Panc1 (cell line): ENCODE results near the gene SRC.

Source experiments
- CTCF ChIP-seq: fragments of 450-650 bp; IDR thresholded peaks from 2 replicates; pipeline ENCODE4 v1.5.1; 2017; ENCODE audit warnings: mild to moderate bottlenecking
- POLR2AphosphoS5 ChIP-seq: IDR thresholded peaks from 2 replicates; pipeline ENCODE4 v1.6.1; 2012; ENCODE audit warnings: mild to moderate bottlenecking, low read depth, low read length, moderate library complexity
- REST ChIP-seq, 2 experiments: IDR thresholded peaks; 2 replicates each; pipeline ENCODE4 v1.6.1; 2011 to 2012; ENCODE audit warnings: low read depth in 2 of 2, control low read depth in 1 of 2, low read length in 1 of 2, mild to moderate bottlenecking in 1 of 2, moderate library complexity in 1 of 2; ENCODE audit not compliant: insufficient read depth in 1 of 2

GRCh38 chr20:37308086-37309050 is 37.6 kb upstream of the SRC start:
- TF ChIP-seq CTCF, result no peak
- no peak for TF ChIP-seq POLR2AphosphoS5
- no peak for TF ChIP-seq REST (IDR thresholded peaks at IDR 0.05; ENCODE audit: insufficient read depth in 1 of 2, low read depth in 2 of 2, low read length in 1 of 2)
